GM21360 (cell line): ENCODE results near the gene MAFG.

Source experiments
- ATAC-seq: cut with Tn5 transposase; IDR thresholded peaks from one replicate; pipeline ENCODE4 v1.9.1; 2021; ENCODE audit warnings: mild to moderate bottlenecking, moderate library complexity; ENCODE audit not compliant: unreplicated experiment

The MAFG gene

DNA sequence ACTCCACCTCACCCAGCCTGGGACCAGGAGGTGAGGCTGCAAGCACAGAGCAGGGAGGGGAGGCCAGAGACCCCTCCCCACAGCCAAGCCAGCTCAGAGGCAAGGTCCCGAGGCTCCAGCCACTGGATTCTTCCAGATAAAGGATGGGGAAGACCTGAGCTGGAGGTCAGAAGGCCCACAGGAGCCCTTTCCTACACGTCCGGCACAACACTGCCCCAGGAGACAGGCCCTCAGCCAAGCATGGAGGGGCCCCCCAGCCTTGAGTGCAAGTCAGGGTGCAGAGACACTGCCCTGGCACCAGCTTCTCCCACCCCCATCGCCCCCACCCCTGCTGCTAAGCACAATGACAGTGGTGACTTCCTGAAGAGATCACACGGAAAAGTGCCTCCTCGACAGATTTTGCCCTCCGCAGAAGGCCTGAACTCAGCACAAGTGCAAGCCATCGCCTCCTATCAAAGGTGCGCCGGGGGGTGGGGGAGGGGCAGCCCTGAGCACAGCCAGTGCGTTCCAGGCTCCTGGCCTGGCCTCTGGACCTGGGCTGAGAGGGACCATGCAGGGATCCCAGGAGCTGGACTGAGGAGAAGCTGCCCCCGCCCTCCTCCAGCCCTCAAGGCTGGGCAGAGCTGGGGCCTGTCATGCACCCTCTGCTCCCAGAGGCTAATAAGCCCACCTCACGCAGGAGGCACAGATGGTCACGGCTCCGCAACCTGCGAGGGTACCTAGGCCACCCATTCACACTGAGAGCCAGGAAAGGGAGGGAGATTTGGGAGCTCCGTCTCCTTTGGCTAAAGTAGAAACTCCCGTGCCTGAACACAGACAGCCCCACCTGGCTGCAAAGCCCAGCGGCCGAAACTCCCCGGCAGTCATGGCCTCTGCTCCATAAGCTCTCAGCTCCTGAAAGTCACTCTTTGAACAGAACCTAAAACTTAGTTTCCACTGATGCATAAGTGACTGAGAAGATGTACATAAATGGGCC, 2.7 kb downstream of the MAFG start:
- ATAC-seq: no peak

GRCh38 chr17:81923302-81924260, 4.0 kb downstream of the MAFG start:
- ATAC-seq: no peak

- no peak for ATAC-seq
Measured at GRCh38 chr17:81922566-81923301, 4.8 kb downstream of the MAFG start.

GRCh38 chr17:81921996-81922565, 5.5 kb downstream of the MAFG start:
- ATAC-seq: no peak

DNA sequence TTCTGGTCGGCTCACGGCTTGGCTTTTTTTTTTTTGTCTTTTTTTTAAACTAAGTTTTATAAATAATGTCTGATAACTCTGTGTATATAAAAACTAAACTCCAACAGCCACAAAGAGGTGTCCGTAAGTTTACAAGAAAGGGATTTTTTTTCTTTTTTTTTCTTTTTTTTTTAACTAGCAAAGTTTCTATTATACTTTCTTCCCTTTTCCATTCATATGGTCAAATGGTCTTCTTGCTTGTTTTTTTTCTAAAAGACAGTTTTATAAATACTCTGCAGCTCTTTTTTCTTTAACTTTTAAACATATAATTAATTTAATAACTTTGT, 6.0 kb downstream of the MAFG start:
- no peak for ATAC-seq

DNA sequence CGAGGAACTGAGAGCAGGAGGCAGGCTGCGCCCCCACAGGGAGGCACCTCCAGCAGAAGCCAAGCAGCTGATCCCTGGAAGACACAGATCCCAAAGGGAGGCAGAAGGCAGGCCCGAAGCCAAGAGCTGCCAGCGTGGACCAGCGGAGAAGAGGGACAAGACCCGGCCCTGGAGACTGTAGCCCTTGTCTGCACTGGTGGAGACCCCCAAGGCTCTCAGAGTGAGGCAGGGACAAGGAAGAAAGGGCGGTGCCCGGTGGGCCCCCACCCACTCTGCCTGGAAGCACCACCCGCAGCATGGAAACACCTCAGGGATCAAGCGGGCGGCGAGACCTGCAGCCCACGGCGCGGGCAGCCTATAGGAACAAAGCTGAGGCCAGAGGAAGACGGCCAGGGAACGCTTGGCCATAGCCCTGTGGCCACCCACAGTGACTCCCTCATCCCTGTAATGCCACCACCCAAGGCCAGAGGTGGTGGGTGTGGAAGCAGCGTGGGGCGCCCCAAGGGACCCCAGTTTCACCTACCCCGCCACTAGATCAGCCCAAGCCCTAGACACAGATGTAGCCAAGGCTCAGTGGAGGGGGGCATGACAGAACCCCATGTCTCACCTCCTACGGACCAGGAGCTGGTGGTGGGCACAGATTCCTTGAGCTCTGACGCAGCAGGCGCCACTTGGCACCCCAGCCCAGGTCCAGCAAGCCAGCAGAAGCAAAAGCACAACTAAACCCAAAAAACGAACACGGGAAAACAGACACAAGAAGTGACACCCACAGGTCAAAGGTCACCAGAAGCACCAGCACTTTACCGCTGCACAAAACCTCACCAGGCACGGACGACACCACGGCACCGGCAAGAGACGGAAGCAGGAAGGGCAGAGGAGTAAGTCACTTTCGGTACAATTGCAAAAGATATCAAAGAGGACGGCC, 6.7 kb downstream of the MAFG start:
- no peak for ATAC-seq

DNA sequence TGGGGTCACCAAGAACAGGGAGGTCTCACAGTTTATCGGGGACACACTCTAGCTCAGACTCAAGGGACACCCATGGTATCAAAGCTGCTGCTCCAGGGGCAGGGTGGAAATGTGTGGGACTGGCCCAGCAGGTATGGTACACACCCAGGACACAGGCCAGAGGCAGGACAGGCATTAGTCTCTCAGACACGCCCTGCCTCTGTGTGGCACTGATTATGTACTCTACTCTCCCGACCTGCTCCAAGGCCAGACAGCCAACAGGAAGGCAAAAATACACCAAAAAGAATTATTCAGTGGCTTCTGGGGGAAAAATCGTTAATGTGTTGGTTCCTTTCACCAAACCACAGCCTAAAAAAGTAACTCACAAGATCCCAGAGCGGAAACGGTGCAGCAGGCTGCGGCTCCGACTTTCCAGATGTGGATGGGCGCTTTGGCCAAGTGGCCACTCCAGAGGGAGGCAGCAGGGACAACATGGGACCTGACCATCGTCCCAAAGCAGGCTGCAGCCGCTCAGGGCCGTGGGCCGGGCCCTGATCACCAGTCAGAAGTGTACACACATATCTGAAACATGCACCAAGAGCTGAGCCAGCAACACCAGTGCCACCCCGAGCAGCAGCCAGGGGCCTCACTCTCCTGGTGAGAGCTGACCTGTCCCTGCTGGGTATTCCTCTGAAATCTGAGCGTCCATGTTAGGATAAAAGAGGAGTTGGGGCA, 8.5 kb downstream of the MAFG start:
- no peak for ATAC-seq

- peak; percentile 23 for ATAC-seq
Measured at GRCh38 chr17:81918333-81918669, 9.2 kb downstream of the MAFG start.

- ATAC-seq: peak; percentile 50
Measured at GRCh38 chr17:81917565-81918332, 9.8 kb downstream of the MAFG start, which contains the start of gene SIRT7. SIRT7 (minus strand) TSS chr17:81918176; CDS start chr17:81918131, 45 bp downstream.

- ATAC-seq: no peak
Measured at GRCh38 chr17:81916234-81917001, 11.1 kb downstream of the MAFG start.

GRCh38 chr17:81915331-81915730, 12.2 kb downstream of the MAFG start:
- ATAC-seq: no peak

DNA sequence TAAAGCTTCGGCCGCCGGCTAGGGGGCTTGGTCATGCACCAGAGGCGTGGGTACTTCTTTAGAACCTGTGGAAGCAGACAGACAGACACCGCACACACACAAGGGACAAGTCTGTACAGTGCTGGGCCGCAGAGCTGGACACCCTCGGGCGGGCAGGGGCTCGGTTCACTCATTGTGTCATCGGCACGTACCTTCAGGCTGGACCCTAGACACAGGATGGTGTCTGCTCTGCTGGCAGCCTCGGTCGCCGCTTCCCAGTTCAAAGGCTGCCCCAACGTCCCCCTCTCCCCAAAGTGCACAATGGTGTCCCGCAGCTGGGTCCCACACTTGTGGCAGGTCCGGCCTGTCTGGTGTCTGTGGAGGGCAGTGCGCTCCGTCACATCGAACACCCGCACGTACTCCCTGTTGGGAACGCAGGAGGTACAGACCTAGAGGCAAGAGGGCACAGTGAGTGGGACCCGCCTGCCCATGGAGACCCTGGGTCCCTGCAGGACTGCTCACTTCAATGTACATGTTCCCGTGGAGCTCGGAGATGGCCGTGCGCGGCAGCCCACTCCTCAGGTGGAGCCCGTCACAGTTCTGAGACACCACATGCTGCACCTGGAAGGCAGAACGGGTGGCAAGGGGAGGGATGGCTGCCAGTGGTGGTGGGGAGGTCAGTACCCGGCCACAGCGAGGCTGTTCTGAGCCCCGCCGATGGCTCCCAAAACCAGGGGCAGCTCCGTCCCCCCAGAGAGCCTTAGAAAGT, 13.3 kb downstream of the MAFG start:
- no peak for ATAC-seq

GRCh38 chr17:81913394-81914102, 14.0 kb downstream of the MAFG start:
- no peak for ATAC-seq

DNA sequence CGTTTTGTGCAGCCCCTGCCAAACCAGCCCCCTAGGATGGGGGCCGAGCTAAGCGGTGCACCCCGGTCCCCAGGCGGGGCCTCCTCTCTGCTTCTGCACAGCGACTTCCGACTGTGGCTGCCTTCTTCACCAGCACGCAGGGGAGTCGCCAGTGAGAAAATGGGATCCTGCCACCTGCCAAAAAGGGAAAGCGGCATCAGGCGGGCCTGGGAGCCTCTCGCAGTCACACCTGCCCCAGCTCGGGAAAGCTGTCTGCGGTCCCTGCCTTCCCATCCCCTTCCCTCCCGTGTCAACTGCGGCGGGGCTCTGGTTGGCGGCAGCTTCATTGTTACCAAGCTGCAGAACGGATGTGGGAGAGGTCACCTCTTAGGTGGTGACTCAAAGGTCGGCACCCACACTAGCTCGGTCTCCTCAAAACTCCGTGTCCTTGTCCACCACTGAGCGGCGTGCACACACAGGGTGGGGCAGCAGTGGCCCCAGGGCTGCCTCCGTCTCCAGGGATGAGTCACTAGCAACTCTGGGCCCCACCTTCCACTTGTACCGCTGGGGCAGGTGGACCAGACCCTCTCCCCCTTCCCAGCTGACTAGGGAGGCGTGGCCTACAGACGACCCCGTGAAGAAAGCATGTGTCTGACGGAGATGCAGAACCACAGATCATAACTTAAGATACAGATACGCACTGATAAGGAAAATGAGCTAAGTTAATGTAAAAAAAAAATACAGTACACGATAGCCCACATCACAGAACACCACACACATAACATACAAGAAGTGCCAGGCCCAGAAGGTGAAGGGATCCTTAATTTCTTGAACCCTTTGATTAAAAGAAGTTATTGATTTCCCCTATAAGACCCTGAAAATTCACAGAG, 14.9 kb downstream of the MAFG start:
- no peak for ATAC-seq

DNA sequence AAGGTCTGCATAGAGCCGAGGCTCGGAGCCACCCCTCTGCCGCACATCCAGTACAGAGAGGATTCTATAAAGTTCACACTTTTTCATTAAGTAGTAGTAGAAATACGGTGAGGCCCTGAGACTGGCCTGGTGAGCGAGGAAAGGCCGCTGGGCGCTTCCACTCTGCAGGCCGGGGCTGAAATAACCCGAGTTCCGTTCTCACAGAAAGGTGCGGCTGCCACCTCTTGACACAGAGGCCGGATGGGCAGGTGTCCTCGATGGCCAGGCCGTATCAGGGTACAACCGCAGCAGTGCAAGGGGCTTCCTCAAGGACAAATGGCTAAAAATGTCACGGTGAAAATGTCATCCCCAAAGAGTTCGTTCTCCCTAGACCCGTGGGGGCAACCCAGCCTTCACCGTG, 15.6 kb downstream of the MAFG start:
- no peak for ATAC-seq
